Measurements from ENCODE around the gene MT3.

MT3 gene

GRCh38 chr16:56589141-56590039 lies at the start of gene MT3:
Gene MT3, plus strand, starts transcription at chr16:56589528. Its CDS starts 63 bp downstream, at chr16:56589591.
- peak; percentile 14 for DNase-seq

GRCh38 chr16:56539656-56540055 lies 49.7 kb upstream of the MT3 start:
- no peak for DNase-seq

GRCh38 chr16:56542039-56542438 lies 47.3 kb upstream of the MT3 start:
- no peak for DNase-seq

GRCh38 chr16:56547120-56547948 lies 42.0 kb upstream of the MT3 start:
- DNase-seq = no peak

- no peak for DNase-seq
Observed at GRCh38 chr16:56547949-56548567, 41.3 kb upstream of the MT3 start.

GRCh38 chr16:56549161-56549560 lies 40.2 kb upstream of the MT3 start:
- no peak for DNase-seq

GRCh38 chr16:56549744-56550385 lies 39.5 kb upstream of the MT3 start:
- DNase-seq = no peak

- DNase-seq = no peak
Observed at GRCh38 chr16:56551796-56552738, 37.3 kb upstream of the MT3 start.

GRCh38 chr16:56554441-56554840 lies 34.9 kb upstream of the MT3 start:
- no peak for DNase-seq

- no peak for DNase-seq
Observed at GRCh38 chr16:56558024-56558747, 31.1 kb upstream of the MT3 start.

GRCh38 chr16:56559109-56559508 lies 30.2 kb upstream of the MT3 start:
- no peak for DNase-seq

- DNase-seq = no peak
Observed at GRCh38 chr16:56560447-56560846, 28.9 kb upstream of the MT3 start.

- no peak for DNase-seq
Observed at GRCh38 chr16:56561126-56561525, 28.2 kb upstream of the MT3 start.

- no peak for DNase-seq
Observed at GRCh38 chr16:56564793-56565477, 24.4 kb upstream of the MT3 start, which contains the start of gene MT4. Gene MT4, plus strand, starts transcription at chr16:56565073. Its CDS starts 56 bp downstream, at chr16:56565129.

- no peak for DNase-seq
Observed at GRCh38 chr16:56569971-56570370, 19.4 kb upstream of the MT3 start.

- no peak for DNase-seq
Observed at GRCh38 chr16:56571525-56571924, 17.8 kb upstream of the MT3 start.

- DNase-seq = no peak
Observed at GRCh38 chr16:56574625-56575024, 14.7 kb upstream of the MT3 start.

- DNase-seq = peak; percentile 84
Observed at GRCh38 chr16:56576585-56577299, 12.6 kb upstream of the MT3 start.

- no peak for DNase-seq
Observed at GRCh38 chr16:56577300-56577625, 12.1 kb upstream of the MT3 start.

All from hematopoietic multipotent progenitor cell treated with erythropoietin and hydrocortisone succinate and interleukin-3 and kit ligand, for 6 days (in vitro differentiated cells).